ENCODE measurements around the gene ESYT1.
"Not testable (repeated sequence)": the region's sequence is repeated elsewhere in the genome, so short reads cannot be mapped to it uniquely, and the experiment has no call there.

Gene ESYT1

DNA sequence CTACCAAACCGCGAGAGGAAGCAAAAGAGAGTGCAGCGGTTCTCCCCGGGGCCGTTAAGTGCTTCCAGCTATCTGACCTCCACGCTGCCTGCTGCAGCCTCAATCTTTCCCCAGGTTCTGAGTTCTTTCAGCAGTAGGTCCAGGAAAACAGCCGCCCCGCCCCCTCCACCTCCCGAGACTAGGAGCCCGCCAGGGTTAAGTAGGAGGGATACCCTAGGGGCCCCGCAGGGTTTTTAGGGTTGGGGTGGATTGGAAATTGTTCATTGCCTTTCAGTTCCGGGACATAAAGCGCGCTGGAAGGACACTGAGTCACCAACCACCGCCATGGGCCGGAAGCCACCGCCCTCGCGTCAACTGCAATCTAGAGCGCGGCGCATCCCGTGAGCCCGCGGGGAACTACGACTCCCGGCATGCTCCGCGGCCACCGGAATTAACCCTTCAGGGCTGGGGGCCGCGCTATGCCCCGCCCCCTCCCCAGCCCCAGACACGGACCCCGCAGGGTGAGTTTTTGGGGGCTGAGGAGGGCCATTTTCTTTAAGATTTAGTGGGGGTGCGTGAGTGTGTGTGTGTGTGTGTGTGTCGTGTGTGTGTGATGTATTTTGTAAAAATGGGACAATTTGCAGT, 24.2 kb downstream of the ESYT1 start, which contains the start of gene MYL6B:
MYL6B (plus strand) TSS at position 456 of the 624 bp plus-strand sequence. CDS start 1,332 bp downstream, outside the sequence.
- ChIA-PET CTCF (interaction anchor here (0.6 to 1.3 kb wide), 3 partner anchors 14 to 30 kb away, joined by 4 to 6 read pairs (median 5); no protein-coding TSS in a partner anchor), POLR2A (ENCODE audit: low non-redundant PET) (no interaction called here)
- H3K27ac ChIP-seq: peak within 1 kb of the TSS; percentile 97
- DNase-seq (ENCODE audit: low spot score): peak; percentile 91
- TF ChIP-seq CTCF (conservative IDR thresholded peaks at IDR 0.05; ENCODE audit: low read depth): no peak

DNA sequence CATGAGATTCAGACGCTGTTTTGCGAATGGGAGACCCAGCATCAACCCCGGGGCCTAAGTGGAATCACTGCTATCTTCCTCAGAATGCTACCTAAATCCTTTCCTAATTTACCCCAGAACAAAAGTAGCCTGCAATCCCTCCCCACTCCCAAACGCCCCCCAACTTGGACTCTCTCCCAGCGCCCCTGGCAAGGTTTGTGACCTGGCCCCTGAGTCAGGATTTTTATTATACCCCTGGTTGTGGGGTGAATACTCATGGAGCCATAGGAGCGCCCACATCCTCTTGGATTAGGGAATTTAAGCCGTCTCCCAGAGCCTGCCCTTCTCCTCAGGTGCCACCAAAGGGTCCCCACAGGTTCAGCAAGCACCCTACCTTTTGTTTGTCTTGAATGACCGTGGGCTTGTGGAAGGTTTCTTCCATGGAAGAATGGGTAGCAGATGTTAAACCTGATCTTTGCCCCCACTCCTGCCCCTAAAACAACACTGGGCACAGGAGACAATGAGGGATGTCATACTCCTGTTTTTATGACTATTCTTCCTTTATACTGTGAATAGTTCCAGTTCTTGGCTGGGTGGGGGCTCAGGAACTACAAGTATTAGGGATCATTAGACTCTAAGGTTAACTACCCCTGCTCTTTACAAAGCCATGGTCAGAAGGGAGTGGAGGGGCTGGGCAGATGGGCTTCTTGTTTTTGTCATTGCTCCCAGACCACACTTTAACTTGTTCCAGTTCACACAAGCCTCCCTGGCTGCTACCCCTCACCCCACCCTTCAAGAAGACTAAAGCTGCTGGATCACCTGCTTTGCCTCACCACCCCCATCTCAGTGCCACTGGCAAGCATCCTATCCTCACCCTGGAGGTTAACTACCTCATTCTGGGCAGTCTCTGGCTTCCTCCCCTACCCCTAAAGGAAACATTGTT, 24.9 kb downstream of the ESYT1 start:
- DNase-seq (ENCODE audit: low spot score): no peak
- ChIA-PET CTCF (no interaction called here), POLR2A (ENCODE audit: low non-redundant PET) (no interaction called here)
- peak overlapping the region; percentile 97 for H3K27ac ChIP-seq
- TF ChIP-seq CTCF (conservative IDR thresholded peaks at IDR 0.05; ENCODE audit: low read depth): no peak

GRCh38 chr12:56153678-56154065, 25.6 kb downstream of the ESYT1 start:
- CTCF ChIA-PET: no interaction called here

DNA sequence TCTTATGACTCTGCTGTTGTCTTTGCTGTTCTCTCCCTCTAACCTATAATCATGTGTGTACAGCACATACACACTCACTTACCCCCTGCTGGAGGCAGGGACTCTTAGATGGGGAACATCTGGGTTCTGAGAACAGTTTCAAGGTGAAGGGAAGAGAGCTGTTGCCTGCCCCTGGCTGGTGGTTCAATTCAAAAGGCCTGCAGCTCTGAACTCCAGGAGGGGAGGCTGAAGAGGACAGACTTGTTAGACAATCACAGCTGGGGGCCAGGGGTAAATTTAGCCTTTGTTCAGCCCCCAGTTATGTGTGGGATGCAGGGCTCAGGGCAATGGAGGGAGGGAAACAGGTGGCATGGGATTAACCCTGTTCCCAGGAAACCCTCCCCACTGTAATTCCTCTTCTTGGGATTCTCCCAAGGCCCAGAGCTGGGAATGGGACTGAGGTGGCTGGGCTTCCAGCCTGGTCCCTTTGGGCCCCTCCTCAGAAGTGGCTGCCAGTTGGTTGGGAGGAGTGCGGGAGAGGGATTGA, 26.2 kb downstream of the ESYT1 start:
- ChIA-PET POLR2A (ENCODE audit: low non-redundant PET) (no interaction called here), CTCF (no interaction called here)
- no peak for TF ChIP-seq CTCF (conservative IDR thresholded peaks at IDR 0.05; ENCODE audit: low read depth)
- DNase-seq (ENCODE audit: low spot score): no peak
- peak overlapping the region; percentile 97 for H3K27ac ChIP-seq

More at GRCh38 chr12:56153678-56154065, 25.6 kb downstream of the ESYT1 start:
- no peak for TF ChIP-seq CTCF (conservative IDR thresholded peaks at IDR 0.05; ENCODE audit: low read depth)
- POLR2A ChIA-PET (ENCODE audit: low non-redundant PET): no interaction called here
- peak overlapping the region; percentile 97 for H3K27ac ChIP-seq
- no peak for DNase-seq (ENCODE audit: low spot score)

DNA sequence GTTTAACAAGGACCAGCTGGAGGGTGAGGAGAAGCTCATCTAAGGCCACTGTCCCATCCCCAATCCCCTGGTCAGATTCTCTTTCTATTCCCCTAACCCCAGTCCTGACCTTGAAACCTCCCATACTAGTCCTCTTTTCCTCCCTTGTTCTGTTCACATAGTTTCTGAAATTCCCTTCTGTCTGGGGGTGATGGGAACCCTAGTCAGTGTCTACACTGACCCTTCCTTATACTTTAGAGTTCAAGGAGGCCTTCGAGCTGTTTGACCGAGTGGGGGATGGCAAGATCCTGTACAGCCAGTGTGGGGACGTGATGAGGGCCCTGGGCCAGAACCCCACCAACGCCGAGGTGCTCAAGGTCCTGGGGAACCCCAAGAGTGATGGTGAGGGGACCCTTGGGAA, 26.8 kb downstream of the ESYT1 start:
- POLR2A ChIA-PET (ENCODE audit: low non-redundant PET): interaction anchor here (1.2 kb wide), 1 partner anchor 34 kb away, joined by 3 read pairs; no protein-coding TSS in a partner anchor
- H3K27ac ChIP-seq: peak overlapping the region; percentile 97
- CTCF ChIA-PET: no interaction called here
- TF ChIP-seq CTCF (conservative IDR thresholded peaks at IDR 0.05; ENCODE audit: low read depth): no peak
- no peak for DNase-seq (ENCODE audit: low spot score)

DNA sequence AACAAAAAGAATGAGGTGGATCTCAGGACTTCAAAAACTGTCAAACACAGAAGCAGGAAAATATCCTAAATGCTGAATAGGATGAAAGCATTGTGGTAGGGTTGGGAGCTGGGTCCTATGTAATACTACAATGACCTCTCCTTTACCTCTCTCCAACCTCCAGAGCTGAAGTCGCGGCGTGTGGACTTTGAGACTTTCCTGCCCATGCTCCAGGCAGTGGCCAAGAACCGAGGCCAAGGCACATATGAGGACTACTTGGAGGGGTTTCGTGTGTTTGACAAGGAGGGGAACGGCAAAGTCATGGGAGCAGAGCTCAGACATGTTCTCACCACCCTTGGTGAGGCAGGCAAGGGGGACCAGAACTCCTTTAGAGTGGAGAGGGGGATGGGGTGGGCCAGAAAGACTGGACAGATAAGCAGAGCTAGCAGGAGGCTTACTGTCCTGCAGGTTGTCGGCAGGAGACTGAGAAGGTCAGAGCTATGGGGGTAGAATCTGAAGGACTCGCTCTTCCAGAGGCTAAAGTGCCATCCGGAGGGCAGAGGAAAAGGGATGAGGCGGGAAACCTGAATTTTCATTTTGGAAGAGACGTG, 27.3 kb downstream of the ESYT1 start:
- POLR2A ChIA-PET (ENCODE audit: low non-redundant PET): interaction anchor here (0.5 to 1.2 kb wide), 2 partner anchors 31 to 33 kb away, joined by 3 read pairs; no protein-coding TSS in a partner anchor

DNA sequence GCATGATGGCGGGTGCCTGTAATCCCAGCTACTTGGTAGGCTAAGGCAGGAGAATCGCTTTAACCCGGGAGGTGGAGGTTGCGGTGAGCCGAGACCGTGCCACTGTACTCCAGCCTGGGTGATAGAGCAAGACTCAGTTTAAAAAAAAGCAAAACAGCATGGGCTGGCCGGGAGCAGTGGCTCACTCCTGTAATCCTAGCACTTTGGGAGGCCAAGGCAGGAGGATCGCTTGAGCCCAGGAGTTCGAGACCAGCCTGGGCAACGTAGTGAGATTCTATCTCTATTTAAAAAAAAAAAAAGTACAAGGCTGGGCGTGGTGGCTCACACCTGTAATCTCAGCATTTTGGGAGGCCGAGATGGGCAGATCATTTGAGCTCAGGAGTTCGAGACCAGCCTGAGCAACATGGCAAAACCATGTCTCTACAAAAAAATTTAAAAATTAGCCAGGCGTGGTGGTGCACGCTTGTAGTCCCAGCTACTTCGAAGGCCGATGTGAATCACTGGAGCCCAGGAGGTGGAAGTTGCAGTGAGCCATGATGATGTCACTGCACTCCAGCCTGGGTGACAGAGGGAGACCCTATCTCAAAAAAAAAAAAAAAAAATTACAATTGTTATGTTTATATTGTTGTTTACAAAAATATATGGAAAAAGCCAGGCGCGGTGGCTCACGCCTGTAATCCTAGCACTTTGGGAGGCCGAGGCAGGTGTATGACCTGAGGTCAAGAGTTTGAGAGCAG, 28.6 kb downstream of the ESYT1 start:
- H3K27ac ChIP-seq: peak overlapping the region; percentile 97

More for the DNA sequence above, 27.3 kb downstream of the ESYT1 start:
- H3K27ac ChIP-seq: peak overlapping the region; percentile 97
- CTCF ChIA-PET: no interaction called here
- no peak for TF ChIP-seq CTCF (conservative IDR thresholded peaks at IDR 0.05; ENCODE audit: low read depth)
- no peak for DNase-seq (ENCODE audit: low spot score)

More for the DNA sequence above, 28.6 kb downstream of the ESYT1 start:
- POLR2A ChIA-PET (ENCODE audit: low non-redundant PET); DNase-seq (ENCODE audit: low spot score): not testable (repeated sequence)
- CTCF ChIA-PET: interaction anchor here (0.6 to 0.7 kb wide), 3 partner anchors 32 to 166 kb away, joined by 3 to 4 read pairs (median 3); no protein-coding TSS in a partner anchor

Measured in RWPE1 (cell line).